Kidney tubule cell (primary cell): Measurements from ENCODE around the gene TSPYL6.
A peak's percentile ranks its signal among the peaks of the same experiment; 100 is the strongest.
"Not testable (repeated sequence)": the region's sequence is repeated elsewhere in the genome, so short reads cannot be mapped to it uniquely, and the experiment has no call there.

ENCODE experiments used
- DNase-seq: peaks from one replicate; pipeline ENCODE4 v3.0.0-alpha.2; 2018; ENCODE audit warnings: low spot score

Gene TSPYL6

DNA sequence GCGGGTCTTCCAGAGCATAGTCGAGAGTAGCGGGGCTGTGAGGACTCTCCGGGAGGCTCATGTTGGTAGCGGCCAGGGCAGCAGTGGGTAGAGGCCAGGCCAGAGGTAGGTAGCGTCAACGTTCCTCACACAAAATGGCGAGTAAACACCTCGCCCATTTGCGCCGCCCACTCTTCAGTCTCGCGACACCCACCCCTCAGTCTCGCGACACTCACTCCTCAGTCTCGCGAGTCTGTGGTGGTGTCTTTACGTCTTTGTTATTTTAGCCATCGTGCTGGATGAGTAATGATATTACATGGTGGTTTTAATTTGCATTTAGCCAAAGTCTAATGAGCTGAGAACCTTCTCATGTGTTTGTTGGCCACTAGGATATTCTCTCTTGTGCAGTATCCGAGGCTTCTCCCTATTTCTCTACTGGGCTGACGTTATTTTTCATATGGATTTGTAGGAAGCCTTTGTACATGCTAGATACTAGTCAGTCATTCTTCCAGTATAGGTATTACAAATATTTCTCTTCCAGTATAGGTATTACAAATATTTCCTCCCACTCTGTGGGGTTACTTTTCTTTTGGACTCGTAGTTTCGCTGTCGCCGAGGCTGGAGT lies at the start of gene TSPYL6:
Gene TSPYL6, minus strand, starts transcription at position 139 of the 604 bp plus-strand sequence. Its CDS starts 78 bp downstream, at position 61.
- DNase-seq: no peak

DNA sequence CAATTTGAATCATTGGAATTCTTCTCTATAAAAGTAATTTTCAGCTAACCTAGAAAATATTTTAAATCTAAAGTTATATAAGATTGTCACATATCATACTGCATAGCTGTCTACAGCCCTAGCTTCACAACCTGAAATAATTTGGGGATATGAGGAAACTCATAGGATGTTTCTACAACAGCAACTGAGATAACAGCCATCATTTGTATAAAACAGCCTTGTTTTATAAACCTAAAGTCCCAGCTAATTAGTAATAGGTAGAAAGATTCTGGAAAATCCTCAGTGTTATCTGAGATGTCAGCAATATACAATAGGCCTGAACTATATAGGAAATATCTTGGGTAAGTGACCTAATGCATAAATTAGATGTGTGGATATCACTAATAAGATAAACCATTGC lies 47.6 kb upstream of the TSPYL6 start:
- DNase-seq: no peak

DNA sequence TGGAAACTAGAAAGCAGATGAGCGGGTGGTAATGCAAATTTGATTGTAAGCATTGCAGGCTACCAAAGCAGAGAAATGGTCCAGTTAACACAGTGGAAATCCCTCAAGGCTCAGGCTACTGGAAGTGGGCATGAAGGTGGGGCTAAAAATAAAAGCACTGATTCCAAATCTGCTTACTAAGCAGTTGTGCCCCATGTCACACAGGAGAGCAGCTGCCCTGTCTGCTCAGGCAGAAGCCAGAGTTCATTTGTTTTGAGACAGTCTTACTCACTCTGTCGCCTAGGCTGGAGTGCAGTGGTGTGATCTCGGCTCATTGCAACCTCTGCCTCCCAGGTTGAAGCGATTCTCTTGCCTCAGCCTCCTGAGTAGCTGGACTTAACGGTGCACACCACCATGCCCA lies 42.5 kb upstream of the TSPYL6 start:
- no peak for DNase-seq

DNA sequence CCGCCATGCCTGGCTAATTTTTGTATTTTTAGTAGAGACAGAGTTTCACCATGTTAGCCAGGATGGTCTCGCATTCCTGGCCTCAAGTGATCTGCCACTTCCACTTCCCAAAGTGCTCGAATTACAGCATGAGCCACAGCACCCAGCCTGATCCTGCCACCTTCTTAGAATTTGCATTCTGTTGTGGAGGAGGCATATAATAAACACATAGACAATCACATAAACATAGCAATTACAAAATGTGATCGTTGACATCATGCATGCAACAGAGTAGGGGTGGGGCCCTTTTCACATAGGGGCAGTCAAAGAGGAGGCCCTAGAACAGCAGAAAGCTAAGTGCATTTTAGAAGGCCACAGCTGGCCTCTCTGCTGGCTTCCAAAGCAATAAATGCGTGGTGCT lies 39.9 kb upstream of the TSPYL6 start:
- peak; percentile 55 for DNase-seq

DNA sequence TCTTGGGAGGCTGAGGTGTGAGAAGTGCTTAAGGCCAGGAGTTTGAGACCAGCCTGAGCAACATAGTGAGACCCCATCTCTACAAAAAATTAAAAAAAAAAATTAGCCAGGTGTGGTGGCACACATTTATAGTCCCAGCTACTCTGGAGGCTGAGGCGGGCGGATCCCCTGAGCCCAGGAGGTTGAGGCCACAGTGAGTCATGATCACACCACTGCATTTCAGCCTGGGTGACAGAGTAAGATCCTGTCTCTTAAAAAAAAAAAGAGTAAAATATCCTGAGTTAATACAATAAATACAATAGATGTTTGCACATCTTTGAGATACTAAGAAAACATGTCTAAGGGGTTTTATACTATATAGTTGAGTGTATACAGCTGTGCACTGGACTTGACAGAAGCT lies 38.6 kb upstream of the TSPYL6 start:
- peak; percentile 35 for DNase-seq

DNA sequence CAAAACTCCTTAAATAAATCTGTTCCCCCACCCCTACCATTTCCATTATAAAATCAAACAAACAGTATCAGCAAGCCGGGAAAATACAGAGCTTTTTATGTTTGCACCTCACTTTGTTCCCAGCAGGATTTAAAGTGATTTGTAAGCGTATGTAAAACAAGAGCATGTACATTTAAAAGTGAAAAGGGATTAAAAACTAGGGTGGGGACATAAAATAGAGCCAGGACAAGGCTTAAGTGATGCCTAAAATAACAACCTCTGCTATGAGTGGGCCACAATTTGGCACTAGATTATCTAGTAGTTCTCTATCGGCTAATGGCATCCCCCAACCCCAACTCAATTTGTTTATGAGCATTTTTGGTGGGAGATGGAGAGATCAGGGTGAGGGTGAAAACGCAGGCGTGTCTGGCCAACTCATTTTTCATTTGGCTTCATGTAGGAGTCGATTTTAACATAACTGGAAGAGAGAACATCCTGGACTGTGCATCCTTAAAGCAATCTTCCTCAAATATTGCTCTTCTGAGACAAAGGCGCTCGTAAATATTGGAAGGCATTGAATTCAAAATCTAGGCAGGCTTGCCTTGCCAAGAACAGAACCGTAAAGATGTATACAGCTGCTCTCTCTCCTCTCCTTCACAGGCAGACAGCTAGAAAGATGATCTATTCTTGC lies 34.5 kb upstream of the TSPYL6 start:
- DNase-seq: no peak

DNA sequence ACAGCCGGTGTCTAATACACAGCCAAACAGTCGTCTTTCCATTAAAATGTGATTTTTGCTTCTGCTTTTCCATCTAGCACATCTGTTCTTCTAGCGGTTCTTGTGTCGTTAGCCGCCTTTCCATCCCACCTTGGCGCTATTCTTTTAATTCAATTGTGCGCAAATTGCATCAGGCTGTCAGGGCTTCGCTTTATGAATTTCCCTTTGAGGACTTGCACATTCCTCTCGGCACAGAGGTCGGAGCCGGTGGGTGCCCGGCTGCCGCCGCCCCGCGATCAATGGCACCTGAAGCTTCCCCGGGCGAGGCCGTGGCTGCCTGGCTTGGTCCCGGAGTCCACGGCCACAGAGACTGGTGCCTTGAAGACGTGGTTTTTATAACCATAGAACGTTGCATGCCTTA lies 33.9 kb upstream of the TSPYL6 start:
- no peak for DNase-seq

DNA sequence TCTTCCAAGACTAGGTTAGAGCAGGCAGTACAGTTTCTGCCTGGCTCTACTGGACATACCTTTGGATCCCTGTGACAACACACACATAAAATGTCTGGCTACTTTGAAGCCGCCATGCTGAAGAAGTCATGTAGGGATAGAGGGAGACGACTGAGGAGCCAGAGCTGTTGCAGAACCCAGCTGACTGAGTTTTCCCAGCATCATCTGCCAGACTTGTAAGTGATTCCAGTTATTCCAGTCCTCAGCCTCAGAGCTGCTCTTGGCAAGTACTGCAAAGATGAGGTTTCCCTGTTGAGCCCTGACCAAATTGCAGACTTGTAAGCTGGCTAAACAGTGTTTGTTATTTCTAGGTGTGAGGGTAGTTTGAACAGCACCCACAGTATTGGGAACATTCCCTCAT lies 31.5 kb upstream of the TSPYL6 start:
- no peak for DNase-seq

DNA sequence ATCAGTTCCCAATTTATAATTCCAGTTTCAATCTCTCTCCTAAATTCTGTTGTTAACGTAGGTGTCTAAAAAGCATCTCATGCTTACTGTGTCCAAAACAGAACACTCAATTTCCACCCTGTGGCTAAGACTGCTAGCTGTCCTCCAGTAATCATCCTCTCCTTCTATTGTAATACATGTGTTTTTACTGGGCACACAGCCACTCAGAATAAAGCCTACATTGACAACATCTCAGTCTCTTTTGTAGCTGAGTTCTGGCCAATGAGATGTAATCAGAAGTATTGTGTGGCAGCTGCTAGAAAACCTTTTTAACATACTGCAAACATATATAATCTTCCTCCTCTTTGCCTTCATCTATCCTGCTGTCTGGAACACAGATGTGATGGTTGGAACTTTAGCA lies 29.4 kb upstream of the TSPYL6 start:
- DNase-seq: no peak

DNA sequence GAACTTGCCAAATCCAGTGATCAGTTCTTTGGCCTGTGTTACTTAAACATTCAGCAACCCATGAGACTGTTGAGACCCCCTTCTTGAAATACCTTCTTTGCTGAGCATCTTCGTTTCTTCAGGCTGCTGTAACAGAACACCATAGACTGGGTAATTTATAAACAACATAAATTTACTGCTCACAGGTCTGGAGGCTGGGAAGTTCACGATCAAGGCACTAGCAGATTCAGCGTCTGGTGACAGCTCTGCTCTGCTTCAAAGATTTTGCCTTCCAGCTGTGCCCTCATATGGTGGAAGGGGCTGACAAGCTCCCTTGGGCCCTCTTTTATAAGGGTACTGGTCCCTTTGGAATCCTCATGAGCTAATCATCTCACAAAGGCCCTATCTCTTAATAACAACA lies 28.8 kb upstream of the TSPYL6 start:
- no peak for DNase-seq

DNA sequence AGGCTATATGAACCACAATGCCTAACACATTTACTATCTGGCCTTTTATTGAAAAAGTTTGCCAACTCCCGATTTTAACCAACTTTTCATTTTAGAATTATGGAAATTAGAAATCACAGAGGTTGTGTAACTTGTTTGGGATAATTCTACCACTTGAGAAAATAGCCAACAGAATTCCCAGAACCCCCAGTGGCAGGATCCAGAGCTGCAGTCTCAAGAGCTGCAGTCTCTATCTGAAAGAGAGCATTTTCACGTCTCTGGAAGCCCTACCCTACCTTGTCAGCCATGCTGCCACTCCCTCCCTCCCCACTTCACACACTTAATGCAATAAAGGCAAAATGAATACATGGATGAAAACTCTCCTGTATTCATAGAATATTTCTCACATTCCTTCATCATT lies 23.4 kb upstream of the TSPYL6 start:
- no peak for DNase-seq

DNA sequence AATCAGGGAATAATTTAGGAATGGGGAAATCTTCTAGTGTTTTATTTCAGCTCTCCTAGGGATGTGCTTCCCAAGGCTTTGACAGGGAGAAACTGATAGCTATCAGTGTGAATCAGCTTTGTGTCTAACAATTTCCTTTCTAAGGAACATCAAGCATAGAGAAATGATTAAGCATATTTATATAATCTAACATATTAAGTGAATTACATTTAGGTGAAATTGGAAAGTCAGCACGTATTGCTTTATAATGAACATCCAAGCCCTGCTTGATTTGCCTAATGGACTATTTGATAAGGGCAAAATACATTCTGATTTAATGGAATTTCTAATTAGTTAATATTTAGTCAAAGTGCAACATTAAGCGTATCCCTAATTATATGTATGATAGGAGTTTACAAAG lies 19.5 kb upstream of the TSPYL6 start:
- no peak for DNase-seq

DNA sequence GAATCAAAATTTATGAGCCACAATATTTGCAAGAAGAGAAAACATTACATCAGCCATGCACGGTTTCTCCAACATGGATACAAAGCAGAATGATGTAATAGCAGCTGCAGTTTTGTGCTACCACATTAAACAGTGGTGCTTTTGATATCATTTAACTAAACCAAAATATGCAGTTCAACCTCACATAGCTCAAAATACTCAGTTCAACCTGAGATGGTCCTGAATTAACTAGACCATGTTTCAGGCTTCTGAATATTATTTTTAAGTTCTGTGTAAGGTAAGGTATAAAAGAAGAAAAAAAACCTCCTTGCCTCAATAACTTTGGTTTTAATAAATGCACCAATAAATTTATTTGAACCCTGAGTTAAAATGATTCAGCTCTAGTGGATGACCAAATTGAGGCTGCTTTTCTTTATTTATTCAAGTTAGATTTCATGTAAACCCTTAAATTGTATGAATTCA lies 18.8 kb upstream of the TSPYL6 start:
- no peak for DNase-seq

DNA sequence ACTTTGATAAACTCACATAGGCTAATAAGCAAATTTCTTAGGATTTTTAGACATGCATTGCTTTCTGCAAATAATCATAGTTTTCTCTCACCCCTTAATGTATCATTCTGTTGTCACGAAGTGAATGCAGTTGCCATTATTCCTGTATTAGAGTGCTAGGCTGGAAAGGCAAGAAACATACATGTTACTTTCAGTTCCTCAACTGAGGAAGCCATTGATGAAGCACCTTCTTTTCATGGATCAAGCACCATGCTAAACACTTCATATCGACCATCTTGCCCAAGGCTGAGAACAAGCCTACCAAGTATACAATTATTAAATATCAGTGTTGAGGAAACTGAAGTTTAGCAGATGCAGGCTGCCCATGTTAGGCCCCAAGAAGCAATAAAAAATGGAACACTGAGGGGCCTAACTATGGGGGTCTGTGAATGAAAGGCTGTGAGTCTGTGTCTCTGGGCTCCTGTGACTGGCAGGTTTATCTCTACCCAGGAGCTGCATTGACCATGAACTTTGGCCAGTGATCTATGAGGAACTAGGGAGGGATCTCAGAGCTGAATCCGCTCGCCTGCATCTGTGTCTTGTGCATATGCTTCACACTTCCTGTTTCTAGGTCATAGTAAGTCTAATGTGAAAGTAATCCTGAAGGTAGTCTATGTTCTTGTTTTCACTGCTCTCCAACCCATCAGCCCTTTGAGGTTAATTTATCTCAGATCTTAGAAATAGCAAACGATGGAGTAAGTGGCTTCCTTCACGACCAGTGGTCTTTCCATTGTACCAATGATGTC lies 16.0 kb upstream of the TSPYL6 start:
- DNase-seq: no peak

DNA sequence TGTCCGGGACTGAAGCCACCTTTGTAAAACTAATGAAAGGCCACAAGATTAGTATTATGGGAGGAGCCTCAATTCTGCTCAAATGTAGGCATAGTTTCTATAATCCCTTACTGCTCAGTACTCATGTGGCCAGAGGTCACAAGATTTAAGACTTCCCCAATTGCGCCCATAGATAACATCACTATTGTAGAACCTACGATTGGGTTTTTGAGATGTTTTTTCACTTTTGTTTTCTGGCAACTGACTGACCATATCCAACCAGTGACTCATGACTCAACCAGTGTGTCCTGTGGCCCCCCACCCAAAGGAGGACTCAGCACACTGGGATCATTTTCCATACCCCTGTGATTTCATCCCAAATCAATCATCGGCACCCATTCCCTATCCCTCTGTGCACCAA lies 15.2 kb upstream of the TSPYL6 start:
- DNase-seq: no peak

DNA sequence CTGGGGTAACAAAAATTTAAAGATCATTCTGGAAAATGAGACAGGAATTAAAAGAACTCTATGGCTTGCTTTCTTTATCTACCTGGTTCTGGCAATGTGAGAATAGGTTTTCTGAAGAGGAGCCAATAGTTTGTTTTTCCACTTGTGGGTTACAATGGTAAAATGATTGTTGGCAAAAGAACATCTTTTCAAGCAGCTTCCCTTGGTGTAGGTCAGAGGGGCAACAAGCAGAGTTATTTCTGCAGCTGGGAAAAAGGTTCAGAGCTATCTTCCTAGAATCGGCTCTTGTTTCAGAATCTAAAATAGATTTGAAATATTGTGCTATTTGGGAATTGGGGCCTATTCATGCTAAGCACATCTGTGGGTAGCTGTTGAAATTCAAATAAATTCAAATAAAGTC lies 11.5 kb upstream of the TSPYL6 start:
- no peak for DNase-seq

DNA sequence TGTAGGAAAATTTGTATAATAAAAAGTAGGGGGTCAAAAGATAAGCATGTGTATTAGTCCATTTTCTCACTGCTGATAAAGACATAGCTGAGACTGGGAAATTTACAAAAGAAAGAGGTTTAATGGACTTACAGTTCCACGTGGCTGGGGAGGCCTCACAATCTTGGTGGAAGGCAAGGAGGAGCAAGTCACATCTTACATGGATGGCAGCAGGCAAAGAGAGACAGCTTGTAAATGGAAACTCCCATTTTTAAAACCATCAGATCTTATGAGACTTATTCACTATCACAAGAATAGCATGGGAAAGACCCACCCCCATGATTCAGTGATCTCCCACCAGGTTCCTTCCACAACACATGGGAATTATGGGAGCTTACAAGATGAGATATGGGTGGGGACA lies 9.1 kb upstream of the TSPYL6 start:
- not testable (repeated sequence) for DNase-seq

DNA sequence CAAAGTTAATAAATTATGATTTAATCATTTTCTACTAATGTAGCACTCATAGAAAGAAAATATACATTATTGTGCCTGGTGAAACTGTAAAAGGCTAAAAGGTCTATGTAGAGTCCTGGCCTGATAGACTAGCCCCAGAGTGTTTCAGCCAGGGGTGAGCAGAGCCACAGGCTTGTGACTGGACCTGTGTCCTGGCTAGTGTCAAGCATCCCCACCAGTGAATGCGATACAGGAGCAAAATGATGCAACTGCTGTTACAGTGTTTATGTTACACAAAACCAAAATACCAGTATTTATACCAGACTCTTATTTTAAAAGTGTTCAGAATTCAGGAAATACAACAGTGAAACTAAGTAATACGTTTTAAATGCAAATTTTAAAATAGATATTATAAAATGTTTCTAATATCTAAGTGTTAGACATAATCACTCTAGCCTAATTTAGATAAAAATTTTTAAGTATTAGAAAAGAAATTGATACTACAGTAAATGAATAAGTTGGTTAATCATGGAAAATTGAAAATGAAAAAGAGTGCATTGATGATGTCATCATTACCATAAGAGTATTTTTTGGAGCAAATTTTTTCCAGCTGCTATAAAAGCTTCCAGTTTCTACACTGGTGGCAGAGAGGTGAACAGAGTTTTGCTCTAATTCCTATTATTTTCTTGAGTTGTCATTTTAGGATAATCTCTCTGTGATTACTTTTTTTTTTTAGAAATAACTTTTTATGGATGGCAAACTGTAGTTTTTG lies 6.2 kb upstream of the TSPYL6 start:
- DNase-seq: no peak

DNA sequence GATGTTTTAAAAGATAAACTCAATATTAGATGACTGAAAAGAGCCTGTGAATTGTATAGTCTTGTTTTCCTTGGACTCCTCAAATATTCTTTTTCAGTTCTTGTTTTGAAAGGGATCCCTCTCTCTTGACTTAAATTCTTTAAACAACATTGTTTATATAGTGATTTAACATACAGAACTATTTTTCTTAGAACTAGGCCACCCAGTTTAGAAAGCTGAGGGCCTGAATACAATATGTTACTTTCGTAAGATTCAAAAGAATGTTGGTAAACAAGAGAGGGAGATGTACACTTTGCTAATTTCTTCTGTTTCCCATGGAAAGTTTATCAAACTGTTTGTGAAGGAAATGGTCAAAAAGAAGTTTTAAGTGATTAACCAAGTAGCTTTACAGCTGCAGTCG lies 5.5 kb upstream of the TSPYL6 start:
- no peak for DNase-seq

DNA sequence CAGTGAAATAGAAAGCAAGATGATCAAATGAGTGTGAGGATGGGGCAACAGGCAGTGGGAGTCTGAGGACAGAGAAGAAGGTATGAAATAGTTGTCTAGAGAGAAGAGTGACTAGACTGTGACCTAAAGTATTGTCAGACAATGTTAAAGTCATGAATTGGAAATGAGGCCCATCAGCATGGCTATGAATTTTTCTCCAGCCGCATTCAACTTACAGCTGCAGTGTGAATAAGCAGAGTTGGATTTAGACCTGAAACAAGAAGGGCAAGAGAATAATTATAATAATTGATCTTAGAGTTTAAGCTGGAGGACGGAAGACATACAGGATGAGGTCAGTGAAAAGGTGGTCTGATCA lies 4.2 kb upstream of the TSPYL6 start:
- DNase-seq: no peak

DNA sequence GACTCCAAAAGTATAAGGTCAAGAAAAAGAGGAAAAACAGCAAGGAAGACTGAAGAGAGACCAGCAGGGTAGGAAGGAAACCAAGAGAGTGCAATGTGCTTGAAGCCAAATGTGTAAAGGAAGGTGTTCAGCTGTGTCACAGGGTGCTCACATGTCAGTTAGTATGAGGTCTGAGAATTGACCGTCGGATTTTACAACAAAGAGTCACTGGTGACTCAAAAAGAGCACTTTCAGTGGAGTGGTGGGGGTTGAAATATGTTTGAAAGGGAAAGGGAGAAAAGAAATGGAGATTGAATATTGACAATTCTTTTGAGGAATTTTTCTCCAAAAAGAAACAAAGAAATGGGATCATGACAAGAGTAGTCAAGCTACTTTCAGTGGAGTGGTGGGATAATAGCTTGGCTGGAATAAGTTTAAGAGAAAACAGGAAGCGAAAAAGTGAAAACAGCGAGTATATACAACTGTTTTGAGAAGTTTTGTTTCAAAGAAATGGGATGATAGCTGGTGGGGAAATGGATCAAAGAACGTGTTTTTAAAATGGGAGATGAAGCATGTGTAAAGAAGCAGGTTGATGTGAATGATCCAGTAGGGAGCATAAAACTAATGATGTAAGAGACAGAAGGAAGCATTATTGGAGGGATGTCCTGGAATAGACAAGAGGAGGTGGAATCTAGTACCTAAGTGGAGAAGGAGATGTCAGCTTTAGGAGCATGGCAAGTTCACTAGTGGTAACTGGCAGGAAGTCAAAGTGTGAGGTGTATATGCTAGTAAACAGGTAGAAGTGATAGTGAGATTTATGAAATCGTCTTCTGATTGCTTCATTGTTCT lies 3.6 kb upstream of the TSPYL6 start:
- peak; percentile 8 for DNase-seq

DNA sequence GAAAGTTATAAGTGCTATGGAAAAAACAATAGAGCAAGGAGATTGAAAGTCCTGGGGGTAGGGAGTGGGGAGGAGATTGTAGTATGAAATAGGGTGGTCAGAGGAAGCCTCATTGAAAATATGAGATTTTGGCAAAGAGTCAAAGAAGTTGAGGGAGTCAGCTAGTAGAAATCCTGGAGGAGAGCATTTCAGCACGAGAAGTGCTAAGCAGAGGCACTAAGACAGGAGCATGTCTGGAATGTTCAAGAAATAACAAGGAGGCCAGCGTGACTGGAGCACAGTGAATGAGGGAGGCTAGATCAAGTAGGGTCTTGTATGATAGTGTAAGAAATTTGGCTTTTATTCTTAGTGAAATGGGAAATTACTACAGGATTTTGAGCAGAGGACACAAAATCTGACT lies 2.1 kb upstream of the TSPYL6 start:
- DNase-seq: no peak
